H1 (cell line): ENCODE data around the gene LHX5.

Experiments
- ATF3 ChIP-seq: IDR thresholded peaks from 2 replicates; pipeline ENCODE4 v1.6.1; 2011; ENCODE audit warnings: low read depth, mild to moderate bottlenecking, low read length; ENCODE audit not compliant: insufficient read depth
- BACH1 ChIP-seq: IDR thresholded peaks from 2 replicates; pipeline ENCODE4 v1.6.1; 2012; ENCODE audit warnings: low read length, improper control_type of control experiment
- CHD2 ChIP-seq: IDR thresholded peaks from 2 replicates; pipeline ENCODE4 v1.6.1; 2012; ENCODE audit warnings: low read length, improper control_type of control experiment
- CTCF ChIP-seq, 3 experiments: IDR thresholded peaks; 1 replicate in 2 of 3; 2 replicates in 1 of 3; pipeline versions ENCODE4 v1.5.1 to v1.6.1; 2011; ENCODE audit warnings: low read length in 3 of 3, mild to moderate bottlenecking in 3 of 3, inconsistent platforms in 2 of 3, low read depth in 1 of 3, moderate library complexity in 1 of 3; ENCODE audit not compliant: insufficient read depth in 1 of 3; ENCODE audit errors: control extremely low read depth in 1 of 3
- EGR1 ChIP-seq: IDR thresholded peaks from 2 replicates; pipeline ENCODE4 v1.6.1; 2011; ENCODE audit warnings: low read depth, low read length, borderline replicate concordance
- EP300 ChIP-seq, 2 experiments: IDR thresholded peaks; 1 replicate in 1 of 2; 2 replicates in 1 of 2; pipeline ENCODE4 v1.6.1; 2011 to 2012; ENCODE audit warnings: low read depth in 2 of 2, low read length in 2 of 2, mild to moderate bottlenecking in 2 of 2, borderline replicate concordance in 1 of 2, inconsistent platforms in 1 of 2, moderate library complexity in 1 of 2
- POLR2A ChIP-seq, 2 experiments: IDR thresholded peaks; 1 replicate in 1 of 2; 2 replicates in 1 of 2; pipeline ENCODE4 v1.6.1; 2011; ENCODE audit warnings: low read depth in 2 of 2, low read length in 2 of 2, mild to moderate bottlenecking in 2 of 2; ENCODE audit errors: control extremely low read depth in 1 of 2
- SP4 ChIP-seq: IDR thresholded peaks from 2 replicates; pipeline ENCODE4 v1.6.1; 2012; ENCODE audit warnings: low read length, inconsistent platforms
- SUZ12 ChIP-seq: fragments of 200-600 bp; sonication (generic); IDR thresholded peaks from 2 replicates; pipeline ENCODE4 v1.6.1; 2012; ENCODE audit warnings: mild to moderate bottlenecking, inconsistent platforms, low read length, moderate library complexity, mixed read lengths

GRCh38 chr12:113474635-113475436 lies 3.2 kb upstream of the LHX5 start:
- TF ChIP-seq CHD2 (no peak), EGR1 (no peak), SP4 (no peak), EP300 (IDR thresholded peaks at IDR 0.05; ENCODE audit: borderline replicate concordance in 1 of 2, low read depth in 2 of 2, low read length in 2 of 2) (no peak), CTCF (IDR thresholded peaks at IDR 0.05; ENCODE audit: control extremely low read depth in 1 of 3, insufficient read depth in 1 of 3, low read depth in 1 of 3, low read length in 3 of 3) (no peak), BACH1 (no peak), ATF3 (no peak), POLR2A (IDR thresholded peaks at IDR 0.05; ENCODE audit: control extremely low read depth in 1 of 2, low read depth in 2 of 2, low read length in 2 of 2) (no peak), SUZ12 (peak; percentile 69)
